HG02759 (cell line): ENCODE data around the gene ZMYND8.
"Not testable (repeated sequence)": the region's sequence is repeated elsewhere in the genome, so short reads cannot be mapped to it uniquely, and the experiment has no call there.

Experiments used
- ATAC-seq: cut with Tn5 transposase; IDR thresholded peaks from one replicate; pipeline ENCODE4 v1.9.1; 2021; ENCODE audit warnings: mild to moderate bottlenecking, moderate library complexity; ENCODE audit not compliant: unreplicated experiment

ZMYND8 gene

GRCh38 chr20:47188540-47188939 is 168.0 kb downstream of the ZMYND8 start:
- ATAC-seq: no peak

- ATAC-seq: no peak
Observed at GRCh38 chr20:47187450-47188195, 168.9 kb downstream of the ZMYND8 start.

GRCh38 chr20:47183367-47183766 is 173.1 kb downstream of the ZMYND8 start:
- no peak for ATAC-seq

GRCh38 chr20:47181056-47181862 is 175.2 kb downstream of the ZMYND8 start:
- no peak for ATAC-seq

GRCh38 chr20:47179267-47179666 is 177.2 kb downstream of the ZMYND8 start:
- no peak for ATAC-seq

- ATAC-seq: no peak
Observed at GRCh38 chr20:47178851-47179250, 177.6 kb downstream of the ZMYND8 start.

- no peak for ATAC-seq
Observed at GRCh38 chr20:47178277-47178676, 178.2 kb downstream of the ZMYND8 start.

- not testable (repeated sequence) for ATAC-seq
Observed at GRCh38 chr20:47176217-47176616, 180.3 kb downstream of the ZMYND8 start.

GRCh38 chr20:47175493-47175892 is 181.0 kb downstream of the ZMYND8 start:
- ATAC-seq: no peak

GRCh38 chr20:47174456-47175243 is 181.8 kb downstream of the ZMYND8 start:
- ATAC-seq: no peak

GRCh38 chr20:47173596-47174216 is 182.8 kb downstream of the ZMYND8 start:
- ATAC-seq: no peak

- no peak for ATAC-seq
Observed at GRCh38 chr20:47172579-47172978, 183.9 kb downstream of the ZMYND8 start.

GRCh38 chr20:47167846-47168245 is 188.7 kb downstream of the ZMYND8 start:
- ATAC-seq: no peak

GRCh38 chr20:47165376-47165865 is 191.1 kb downstream of the ZMYND8 start:
- no peak for ATAC-seq

GRCh38 chr20:47164140-47164539 is 192.4 kb downstream of the ZMYND8 start:
- ATAC-seq: no peak

- no peak for ATAC-seq
Observed at GRCh38 chr20:47161411-47161810, 195.1 kb downstream of the ZMYND8 start.

- ATAC-seq: no peak
Observed at GRCh38 chr20:47160992-47161391, 195.5 kb downstream of the ZMYND8 start.

GRCh38 chr20:47160240-47160639 is 196.3 kb downstream of the ZMYND8 start:
- ATAC-seq: no peak
